HFF-Myc (cell line): ENCODE measurements around the gene ZFAND6.
"Not testable (repeated sequence)": the region's sequence is repeated elsewhere in the genome, so short reads cannot be mapped to it uniquely, and the experiment has no call there.

ENCODE experiments used
- DNase-seq: peaks from one replicate; pipeline ENCODE4 v3.0.0-alpha.2; 2011; ENCODE audit warnings: low read depth; ENCODE audit errors: extremely low read depth
- H3K4me3 ChIP-seq: replicated peaks from 2 replicates; pipeline ENCODE4 v1.5.1; 2011; ENCODE audit warnings: low read depth, mild to moderate bottlenecking, control low read depth, low read length
- TF ChIP-seq, protein P1 (sequence below): IDR thresholded peaks from 2 replicates; pipeline ENCODE4 v1.5.1; 2012; ENCODE audit warnings: mild to moderate bottlenecking, low read depth, low read length, control low read depth; ENCODE audit errors: missing control alignments

The ZFAND6 gene

DNA sequence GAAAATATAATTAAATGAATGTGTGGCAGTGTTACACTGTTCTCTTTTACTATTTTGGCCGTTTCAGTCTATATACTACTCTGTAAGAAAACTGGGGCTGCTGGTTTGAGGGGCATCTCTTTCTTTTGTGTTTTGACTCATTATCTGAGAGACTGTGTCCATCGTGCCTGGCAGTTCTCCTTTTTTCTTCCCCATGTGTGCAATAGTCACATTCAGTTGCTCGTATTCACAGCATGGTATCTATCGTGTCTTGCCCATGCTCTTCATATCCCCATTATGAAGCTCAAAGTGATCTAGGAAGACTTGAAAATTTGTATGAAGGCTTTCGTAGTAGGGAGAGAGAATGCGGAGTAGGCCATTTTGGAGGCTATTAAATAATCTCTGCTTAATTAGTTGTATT is 63.6 kb downstream of the ZFAND6 start:
- DNase-seq: no peak
- H3K4me3 ChIP-seq: no peak overlapping the region
- TF ChIP-seq, protein P1, sequence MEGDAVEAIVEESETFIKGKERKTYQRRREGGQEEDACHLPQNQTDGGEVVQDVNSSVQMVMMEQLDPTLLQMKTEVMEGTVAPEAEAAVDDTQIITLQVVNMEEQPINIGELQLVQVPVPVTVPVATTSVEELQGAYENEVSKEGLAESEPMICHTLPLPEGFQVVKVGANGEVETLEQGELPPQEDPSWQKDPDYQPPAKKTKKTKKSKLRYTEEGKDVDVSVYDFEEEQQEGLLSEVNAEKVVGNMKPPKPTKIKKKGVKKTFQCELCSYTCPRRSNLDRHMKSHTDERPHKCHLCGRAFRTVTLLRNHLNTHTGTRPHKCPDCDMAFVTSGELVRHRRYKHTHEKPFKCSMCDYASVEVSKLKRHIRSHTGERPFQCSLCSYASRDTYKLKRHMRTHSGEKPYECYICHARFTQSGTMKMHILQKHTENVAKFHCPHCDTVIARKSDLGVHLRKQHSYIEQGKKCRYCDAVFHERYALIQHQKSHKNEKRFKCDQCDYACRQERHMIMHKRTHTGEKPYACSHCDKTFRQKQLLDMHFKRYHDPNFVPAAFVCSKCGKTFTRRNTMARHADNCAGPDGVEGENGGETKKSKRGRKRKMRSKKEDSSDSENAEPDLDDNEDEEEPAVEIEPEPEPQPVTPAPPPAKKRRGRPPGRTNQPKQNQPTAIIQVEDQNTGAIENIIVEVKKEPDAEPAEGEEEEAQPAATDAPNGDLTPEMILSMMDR: no peak

DNA sequence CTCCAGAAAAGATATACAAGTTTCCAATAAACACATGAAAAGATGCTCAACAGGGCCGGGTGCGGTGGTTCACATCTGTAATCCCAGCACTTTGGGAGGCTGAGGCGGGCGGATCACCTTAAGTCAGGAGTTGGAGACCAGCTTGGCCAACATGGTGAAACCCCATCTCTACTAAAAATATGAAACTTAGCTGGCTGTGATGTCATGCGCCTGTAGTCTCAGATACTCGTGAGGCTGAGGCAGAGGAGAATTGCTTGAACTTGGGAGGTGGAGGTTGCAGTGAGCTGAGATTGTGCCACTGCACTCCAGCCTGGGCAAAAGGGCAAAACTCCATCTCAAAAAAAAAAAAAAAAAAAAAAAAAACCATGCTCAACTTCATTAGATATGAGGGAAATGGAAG is 67.8 kb downstream of the ZFAND6 start:
- H3K4me3 ChIP-seq, DNase-seq: not testable (repeated sequence)

DNA sequence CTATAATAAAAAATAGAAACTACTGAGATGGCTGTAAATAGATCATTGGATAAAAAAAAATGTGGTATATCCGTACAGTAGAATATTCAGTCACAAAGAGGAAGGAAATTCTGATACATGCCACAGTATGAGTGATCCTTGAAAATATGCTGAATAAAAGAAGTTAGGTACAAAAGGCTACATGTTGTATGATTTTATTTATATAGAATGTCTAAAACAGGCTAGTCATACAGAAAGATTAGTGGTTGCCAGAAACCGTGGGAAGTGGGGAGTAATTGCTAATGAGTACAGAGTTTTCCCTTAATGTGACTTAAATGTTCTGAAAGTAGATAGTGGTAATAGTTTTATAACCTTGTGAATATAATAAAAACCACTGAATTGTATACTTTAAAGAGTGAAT is 68.4 kb downstream of the ZFAND6 start:
- DNase-seq: no peak
- no peak overlapping the region for H3K4me3 ChIP-seq
- TF ChIP-seq, protein P1: no peak

DNA sequence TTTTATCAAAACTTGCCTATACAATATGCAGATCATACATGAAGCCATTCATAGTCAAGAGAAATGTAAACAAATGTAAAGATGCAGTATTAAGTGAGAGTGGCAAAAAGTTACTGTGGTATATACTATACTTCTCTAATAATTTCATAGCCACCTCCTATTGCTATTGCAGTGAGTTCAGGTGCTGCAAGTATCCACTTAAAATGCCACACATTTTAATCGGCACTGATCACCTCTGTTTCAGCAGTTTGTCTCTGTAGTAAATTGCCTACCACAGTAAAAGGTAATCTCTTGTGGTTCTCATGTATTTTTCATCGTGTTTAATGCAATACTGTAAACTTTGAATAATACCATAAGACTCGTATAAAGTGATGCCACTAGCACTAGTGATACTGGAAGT is 72.9 kb downstream of the ZFAND6 start:
- TF ChIP-seq, protein P1: no peak
- no peak overlapping the region for H3K4me3 ChIP-seq
- DNase-seq: no peak

DNA sequence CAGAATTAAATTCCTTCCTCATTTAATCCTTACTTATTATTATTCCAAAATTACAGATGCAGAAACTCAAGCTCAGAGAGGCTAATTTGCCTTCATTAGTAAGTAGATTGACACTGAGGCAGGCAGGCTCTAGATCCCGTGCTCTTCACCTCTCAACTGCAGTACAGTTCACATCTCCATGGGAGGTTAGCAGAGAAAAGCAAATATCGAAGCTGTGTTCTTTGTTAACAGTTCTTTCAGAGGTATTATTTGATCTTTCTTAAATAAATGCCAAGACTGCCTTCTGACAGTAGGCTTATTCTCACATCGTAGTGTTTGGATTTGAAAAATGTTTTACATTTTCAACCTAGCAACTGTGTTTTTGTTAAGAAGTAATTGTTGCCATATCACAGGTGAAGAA is 77.4 kb downstream of the ZFAND6 start:
- DNase-seq: no peak
- H3K4me3 ChIP-seq: no peak overlapping the region
- TF ChIP-seq, protein P1: no peak

DNA sequence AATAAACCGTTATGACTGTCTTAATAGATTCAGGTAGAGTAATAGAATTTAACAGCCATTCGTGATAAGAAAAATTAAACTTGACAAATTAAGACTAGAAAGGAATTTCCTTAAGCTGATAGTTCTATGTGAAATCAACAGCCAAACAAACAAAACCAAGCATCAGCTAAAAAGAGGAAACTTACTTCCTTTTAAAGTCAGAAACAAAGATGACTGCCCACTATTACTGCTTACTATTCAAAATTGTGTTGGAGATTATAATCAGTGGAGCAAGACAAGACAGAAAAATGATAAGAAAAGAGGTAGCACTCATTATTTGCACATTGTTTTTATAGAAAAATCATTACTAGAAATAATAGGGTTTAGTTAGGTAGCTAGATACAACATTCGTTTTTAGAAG is 79.5 kb downstream of the ZFAND6 start:
- TF ChIP-seq, protein P1: no peak
- no peak overlapping the region for H3K4me3 ChIP-seq
- no peak for DNase-seq

DNA sequence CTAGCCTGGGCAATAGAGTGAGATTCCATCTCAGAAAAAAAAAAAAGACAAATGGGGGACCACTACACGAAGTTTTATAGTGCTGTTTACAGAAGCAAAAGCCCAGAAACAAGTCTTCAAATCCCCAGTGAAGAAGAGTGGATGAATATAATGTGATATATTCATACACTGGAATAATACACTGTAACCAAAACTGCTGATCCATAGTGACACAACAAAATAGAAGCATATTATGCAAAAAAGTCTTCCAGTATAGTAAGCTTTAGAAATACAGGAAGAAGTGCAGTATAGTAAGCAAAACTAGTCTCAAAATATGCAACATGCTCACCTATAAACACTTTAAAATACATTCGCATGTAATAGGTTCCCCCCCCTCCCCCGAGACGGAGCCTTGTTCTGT is 81.4 kb downstream of the ZFAND6 start:
- H3K4me3 ChIP-seq: no peak overlapping the region
- no peak for DNase-seq
- TF ChIP-seq, protein P1: no peak
